Hematopoietic multipotent progenitor cell treated with erythropoietin and hydrocortisone succinate and interleukin-3 and kit ligand, for 4 days (in vitro differentiated cells): Measurements from ENCODE around the gene USPL1.
A peak's percentile ranks its signal among the peaks of the same experiment; 100 is the strongest.

Experiments
- DNase-seq: peaks from one replicate; pipeline ENCODE4 v3.0.0-alpha.2; 2015

USPL1 gene

DNA sequence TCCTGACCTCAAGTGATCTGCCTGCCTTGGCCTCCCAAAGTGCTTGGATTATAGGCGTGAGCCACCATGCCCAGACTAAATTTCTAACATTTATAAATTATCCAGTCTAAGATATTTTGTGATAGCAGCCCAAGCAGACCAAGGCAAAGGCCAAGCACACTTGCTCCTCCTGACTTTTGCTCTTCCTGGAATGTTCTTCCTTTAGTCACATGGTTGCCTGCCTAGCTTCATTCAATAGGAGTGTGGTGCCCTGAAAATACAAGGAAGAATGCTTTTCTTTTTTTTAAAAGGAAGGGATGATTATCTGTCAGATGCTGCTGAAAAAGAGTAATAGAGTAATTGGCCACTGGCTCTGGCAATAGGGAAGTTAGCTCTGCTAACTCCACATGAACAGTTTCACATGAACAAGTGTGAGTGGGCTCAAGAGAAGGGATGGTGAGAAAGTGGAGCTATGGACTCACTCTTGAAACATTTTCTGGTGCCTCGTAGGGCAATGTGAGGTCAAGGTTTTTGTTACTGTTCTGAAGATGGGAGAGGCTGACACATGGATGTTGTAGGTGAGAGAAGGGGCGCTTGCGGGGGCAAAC, 47.1 kb downstream of the USPL1 start:
- DNase-seq, result no peak

DNA sequence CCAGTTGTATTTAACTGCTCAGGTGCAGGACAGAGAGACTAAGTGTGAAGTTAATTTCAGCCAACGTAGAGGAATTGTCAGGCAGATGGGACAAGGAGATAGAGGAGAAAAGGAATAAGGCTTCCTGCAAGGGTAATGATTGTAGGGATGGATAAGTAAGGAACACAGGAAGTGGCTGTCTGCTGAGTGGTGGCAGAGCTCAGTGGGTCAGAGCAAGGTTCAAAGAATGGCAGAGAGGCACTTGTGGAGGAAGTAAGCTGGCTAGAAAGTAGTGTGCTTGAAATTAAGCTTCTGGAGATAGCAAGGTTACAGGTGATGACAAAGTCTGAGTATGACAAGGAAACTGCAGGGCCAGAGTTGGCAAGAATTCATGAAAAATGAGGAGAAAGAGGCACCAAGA, 47.9 kb downstream of the USPL1 start:
- DNase-seq, result peak; percentile 43

- no peak for DNase-seq
Observed at GRCh38 chr13:30666113-30666512, 48.4 kb downstream of the USPL1 start.

GRCh38 chr13:30667014-30667413, 49.3 kb downstream of the USPL1 start:
- DNase-seq, result no peak

DNA sequence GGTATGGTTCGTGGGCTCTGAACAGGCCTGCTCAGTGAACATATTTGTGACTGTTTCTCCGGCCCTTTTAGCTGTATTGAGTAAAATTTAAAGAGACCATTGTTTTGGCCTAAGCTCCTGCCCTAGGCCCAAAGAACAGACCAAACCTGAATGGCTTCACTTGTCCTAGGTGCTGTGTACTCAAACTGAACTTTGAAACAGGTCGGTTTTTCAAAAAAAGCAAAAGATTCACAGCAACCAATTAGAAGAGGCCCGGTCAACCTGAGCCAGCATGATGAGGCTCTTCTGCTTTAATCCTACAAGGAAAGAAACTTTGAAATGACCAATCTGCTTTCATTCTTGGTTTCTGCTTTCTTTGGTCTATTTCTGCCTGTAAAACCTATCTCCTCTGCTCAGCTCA, 50.6 kb downstream of the USPL1 start:
- DNase-seq, result no peak

DNA sequence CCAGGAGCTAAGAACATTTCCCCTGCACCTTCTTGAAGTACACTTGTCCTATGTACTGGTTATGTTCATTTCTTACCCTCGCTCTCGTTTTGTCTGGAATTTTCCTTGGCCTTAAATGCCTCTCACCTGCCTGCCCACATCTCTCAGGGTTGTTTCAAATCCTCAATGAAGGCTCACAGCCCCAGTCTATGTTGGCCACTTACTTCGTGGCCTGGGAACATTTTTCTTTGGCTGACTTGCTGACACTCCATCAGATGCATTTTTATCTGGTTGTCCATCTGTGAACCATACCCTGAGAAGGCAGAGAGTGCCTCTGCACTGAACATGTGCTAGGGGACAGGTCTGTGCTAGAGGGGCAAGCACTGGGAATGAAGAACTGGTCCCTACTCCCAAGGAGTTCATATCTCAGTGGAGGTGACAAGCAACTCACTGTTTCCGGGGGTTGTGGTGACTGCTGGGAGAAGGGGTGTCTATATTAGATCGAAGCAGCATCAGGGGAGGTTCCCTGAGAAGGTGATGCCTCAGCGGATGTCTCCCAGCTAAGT, 53.6 kb downstream of the USPL1 start:
- no peak for DNase-seq

- DNase-seq, result peak; percentile 97
Observed at GRCh38 chr13:30673669-30674521, 56.2 kb downstream of the USPL1 start.

DNA sequence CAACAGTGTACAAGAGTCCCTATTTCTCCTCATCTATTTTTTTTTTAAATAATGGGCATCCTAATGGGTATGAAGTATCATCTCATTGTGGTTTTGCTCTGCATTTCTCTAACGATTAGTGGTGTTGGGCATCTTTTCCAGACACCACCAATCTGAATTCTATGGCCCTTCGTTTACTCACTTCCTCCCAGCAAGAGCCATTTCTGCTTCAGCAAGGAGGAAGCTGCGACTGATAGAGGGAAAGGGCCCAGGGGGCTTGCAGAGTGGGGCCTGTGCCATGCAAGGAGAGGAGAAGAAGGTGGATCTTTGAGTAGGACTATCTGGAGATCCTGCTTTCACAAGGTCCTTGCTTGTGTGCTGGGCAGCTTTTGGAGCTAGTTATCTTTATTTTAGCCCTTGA, 58.0 kb downstream of the USPL1 start:
- no peak for DNase-seq

- DNase-seq, result no peak
Observed at GRCh38 chr13:30676672-30677071, 59.0 kb downstream of the USPL1 start.

DNA sequence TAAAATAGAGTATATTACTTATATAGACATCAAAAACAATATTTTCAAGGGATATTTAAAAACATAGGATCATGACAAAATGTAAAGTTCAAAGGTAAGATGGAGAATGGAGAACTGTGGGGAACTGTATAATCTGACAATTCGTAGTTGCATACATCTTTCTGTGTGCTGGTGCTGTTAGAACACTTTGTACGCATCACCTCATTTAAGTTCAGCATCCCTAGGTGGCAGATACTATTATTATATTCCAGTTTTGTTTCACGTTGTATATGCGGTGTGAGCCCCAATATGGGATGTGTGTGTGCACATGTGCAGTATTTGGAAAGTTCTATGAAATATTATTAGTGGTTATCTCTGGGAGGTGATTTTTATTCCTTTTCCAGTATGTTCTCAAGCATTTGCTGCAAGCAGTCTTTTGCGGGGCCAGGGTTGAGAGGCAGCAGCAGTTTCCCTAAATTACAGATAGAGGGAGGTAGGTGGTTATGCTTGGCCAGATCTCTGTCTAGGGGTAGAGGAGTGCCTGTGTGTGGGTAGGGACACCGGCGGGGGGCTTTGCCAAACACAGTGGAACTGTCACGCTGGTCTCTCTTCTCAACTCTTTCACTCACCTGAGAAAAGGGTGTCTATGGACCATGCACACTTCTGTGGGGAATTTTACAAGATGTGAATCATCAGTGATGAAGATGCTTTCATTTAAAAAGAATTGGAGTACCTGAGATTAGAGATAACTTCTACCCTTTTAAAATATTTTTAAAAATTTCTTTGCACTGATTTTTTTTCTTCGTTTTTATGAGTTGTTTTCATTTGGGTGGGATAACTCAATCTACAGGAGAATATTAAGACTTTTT, 62.0 kb downstream of the USPL1 start:
- DNase-seq, result peak; percentile 79

DNA sequence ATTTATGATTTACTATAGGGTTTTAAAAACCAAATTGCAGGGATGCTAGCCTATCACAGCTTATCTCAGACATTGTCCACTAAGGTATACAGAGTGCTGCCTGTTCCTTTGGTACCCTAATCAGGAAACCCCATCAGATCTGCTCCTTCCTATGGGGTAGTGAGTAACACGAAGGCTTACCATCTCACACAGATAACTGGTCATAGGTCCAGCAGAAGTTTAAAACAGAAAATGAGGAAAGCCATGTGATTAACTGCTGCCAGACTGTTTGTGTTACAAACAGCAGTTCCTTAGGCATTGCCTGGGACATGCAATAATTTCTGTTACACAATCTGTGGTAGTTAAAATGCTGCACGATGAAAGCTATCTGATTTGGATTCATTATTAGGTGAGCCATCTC, 64.1 kb downstream of the USPL1 start:
- peak; percentile 66 for DNase-seq

DNA sequence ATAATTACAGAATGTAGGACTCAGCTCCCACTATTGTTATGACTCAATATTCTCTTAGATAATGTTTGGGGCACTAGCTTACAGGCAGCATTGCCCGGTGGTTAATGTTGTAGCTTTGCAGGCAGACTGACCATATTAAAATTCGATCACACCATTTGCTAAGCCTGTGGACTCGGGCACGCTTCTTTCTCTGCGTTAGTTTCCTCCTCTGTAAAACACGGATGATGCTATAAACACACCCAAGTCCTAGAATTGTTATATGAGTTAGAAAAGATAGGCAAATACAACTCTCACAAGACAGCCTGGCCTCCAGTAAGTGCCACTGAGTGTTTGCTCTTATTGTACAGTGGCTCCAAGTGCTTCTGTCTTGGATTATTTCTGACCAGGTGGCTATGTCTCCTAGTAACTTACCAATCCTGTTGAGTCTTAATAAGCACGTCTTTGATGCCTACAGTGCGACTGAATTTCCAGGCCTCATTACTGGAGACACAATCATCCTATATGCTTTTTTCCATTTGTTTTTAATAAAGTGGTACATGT, 67.7 kb downstream of the USPL1 start:
- DNase-seq, result no peak

DNA sequence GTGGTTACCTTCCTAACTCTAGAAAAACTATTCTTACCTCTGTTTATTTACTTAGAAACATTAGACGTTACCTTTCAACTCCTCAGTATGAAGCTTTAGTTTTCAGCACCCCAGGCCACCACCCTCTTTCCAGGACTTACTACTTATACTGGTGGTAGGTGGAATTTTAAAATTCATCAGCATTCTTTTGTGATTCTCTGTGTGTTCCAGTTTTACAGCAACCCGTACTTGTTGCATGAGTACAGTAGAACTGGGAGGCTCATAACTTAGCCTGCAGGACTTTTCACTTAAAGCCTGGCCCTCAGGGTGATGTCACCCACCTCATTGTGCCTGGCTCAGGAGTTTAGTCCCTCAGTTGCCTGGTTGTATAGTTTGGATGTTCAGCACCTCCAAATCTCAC, 68.3 kb downstream of the USPL1 start:
- DNase-seq, result no peak

GRCh38 chr13:30687601-30688000, 69.9 kb downstream of the USPL1 start:
- DNase-seq, result no peak

- DNase-seq, result no peak
Observed at GRCh38 chr13:30689752-30690151, 72.0 kb downstream of the USPL1 start.

- DNase-seq, result peak; percentile 75
Observed at GRCh38 chr13:30690282-30691188, 72.8 kb downstream of the USPL1 start.

- no peak for DNase-seq
Observed at GRCh38 chr13:30692113-30692512, 74.4 kb downstream of the USPL1 start.

DNA sequence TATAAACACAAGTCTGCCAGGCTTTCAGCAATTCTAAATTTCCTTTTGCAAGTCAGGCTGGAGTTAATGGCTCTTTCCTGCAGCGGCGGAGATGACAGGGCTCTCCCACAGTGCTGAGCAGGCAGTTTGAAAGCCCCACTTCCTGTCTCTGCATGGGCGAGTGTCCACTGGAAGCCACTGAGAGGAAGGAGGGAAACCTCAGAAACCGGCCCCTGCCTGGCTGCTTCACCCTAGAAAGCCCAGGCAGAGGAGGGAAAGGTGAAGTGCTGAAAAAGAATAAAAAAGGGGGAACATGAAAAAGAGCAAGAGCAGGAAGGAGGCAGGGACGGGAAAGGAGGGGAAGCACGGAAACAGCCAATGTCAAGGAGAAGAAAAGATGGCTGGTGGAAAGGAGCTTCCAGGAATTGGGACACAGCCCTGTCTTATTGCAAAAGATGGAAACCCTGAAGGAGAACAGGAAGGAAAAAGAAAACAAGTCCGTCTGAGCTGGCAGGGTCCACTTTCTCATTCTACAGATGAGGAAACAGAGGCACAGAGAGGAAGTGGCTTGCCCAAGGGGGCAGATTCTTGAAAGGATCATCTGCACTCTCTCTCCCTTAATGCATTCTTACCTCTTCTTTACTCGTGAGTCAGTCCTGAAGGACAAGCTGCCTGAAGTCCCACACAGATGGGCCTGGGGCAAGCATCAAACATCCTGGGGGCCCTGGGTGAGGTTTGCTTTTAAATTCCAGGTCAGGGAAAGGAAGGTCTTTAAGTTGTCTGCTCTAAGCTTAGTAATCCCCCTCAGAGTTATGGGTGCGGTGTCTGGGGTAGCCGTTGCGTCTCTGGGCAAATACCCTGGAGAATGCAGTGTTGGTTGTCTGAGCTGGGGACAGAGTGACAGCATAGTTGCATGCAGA, 78.8 kb downstream of the USPL1 start:
- peak; percentile 71 for DNase-seq

- no peak for DNase-seq
Observed at GRCh38 chr13:30697177-30697953, 79.6 kb downstream of the USPL1 start.

- DNase-seq, result peak; percentile 44
Observed at GRCh38 chr13:30697996-30698401, 80.3 kb downstream of the USPL1 start.
